HG03139 (cell line): ENCODE results near the gene GPAT3.
A peak's percentile ranks its signal among the peaks of the same experiment; 100 is the strongest.
"Not testable (repeated sequence)": the region's sequence is repeated elsewhere in the genome, so short reads cannot be mapped to it uniquely, and the experiment has no call there.

Source experiments
- ATAC-seq: cut with Tn5 transposase; IDR thresholded peaks from one replicate; pipeline ENCODE4 v1.9.1; 2021; ENCODE audit not compliant: unreplicated experiment

The GPAT3 gene

DNA sequence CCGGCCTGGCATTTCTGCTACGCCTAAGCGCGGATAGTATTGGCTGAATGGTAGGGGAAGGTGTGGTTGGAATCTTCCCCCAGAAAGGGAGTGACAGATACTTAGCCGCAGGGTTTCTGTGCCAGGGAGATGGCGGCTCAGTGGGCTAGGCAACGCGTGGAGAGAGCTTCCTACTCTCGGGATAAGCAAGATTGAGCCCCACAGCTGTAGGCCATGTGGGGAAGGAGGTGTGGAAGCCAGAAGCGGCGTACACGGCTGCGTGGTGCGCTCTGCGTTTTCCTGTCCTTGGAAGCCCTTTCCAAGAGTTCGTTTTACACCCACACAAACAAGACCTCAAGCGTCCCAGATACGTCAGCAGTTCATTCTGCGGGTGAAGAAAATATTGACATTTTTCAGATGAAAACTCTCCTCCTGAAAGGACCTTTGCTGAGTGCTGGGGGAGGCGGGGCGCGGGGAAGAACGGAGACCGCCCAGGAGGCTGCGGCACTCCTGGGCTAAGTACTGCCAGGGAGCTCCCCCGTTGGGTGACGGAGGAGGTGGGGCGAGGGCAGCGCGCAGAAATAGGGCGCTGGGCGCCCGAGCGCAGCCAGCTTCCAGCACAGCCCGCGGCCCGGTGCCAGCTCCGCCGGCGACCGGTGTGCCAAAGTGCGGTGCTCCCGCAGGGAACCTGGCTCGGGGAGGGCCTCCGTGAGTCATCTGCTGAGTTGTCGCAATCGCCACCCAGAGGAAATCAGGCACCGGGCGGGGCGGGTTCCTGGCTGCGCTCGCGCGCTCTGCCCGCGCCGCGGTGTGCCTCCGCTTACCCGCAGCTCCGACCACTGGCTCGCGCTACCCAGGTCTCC, at the start of gene GPAT3:
GPAT3 (plus strand) TSS at position 589 of the 842 bp plus-strand sequence. CDS start 515 bp downstream, outside the sequence.
- ATAC-seq, result peak; percentile 67

DNA sequence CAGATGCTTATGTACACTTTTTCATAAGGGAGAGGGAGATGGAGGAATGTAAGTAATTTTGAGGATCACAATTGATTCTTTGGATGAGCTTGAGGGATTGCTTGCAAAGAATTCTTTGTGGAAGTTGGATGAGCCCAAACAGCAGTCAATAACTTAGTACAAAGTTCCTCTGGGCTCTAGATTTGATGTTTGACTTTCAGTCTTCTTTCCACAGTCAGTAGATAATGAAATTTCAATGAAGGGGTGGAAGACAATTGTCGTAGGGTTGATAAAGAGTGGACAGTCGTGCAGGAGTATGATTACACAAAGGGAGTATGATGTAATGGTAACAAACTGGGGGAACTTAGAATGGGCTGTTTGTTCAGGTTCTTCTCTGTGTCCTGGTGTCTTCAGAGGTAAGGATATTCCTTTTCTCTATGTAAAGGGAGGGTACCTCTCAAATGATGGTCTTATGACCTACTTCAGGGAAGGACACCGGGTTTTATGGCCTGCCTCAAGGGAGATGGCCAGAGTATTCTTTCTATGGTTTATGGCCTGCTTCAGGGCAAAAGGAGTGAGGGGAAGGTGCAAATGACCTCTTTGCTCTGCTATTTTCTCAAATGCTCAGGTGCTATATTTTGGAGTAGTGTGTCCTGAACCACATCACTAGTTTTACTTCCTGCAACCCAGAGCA, 49.3 kb upstream of the GPAT3 start:
- no peak for ATAC-seq

DNA sequence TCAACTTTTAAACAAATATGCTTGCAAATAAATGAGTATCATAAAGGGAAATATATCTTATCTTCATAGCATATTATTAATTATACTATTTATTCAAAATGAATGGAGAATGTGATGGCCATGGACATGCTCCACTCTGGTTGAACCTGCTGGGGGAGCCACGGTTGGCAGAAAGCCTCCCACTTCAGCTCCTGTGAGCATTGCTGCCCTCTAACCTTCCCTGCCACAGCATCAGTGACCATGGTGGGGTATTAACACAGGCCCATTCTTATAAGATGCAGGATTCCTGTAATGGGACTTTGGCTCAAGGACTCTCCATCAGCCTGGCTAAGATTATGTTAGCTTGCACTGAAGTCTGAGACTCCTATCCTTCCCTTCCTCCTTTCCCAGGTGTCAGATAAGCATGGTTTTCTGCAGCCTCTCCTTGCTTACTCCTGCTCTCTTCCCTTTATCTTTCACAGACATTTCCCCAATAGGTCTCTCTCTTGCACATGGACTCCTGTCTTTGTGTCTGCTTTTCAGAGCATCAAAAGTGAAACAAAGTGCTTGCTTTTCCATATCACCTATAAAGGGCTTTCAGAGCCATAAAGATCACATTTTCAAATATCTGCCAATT, 46.1 kb upstream of the GPAT3 start:
- ATAC-seq, result no peak

DNA sequence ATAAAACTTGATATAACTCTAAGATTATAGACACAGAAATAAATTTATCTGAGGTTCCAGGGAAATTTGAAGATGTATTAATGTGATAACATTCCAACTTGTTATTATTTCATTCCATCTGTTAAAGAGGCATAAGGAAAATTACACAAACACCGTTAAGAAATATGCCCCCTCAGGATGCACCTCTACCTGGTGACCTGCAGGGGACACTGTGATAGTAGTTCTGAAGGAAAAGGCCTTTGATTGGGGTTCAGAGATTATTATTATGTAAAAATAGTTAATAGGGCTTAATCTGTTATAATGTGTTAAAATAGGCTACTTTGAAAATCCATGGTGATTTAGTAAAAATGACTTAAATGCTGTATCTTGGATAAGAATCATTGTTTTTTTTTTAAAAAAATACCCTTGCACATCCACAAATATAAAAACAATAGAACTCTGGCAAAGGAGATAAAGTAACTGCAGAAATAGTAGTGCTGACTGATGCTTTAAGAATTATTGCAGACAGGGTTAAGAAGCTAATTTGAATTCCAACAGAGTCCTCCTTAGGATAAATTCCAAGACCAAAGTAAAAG, 44.9 kb upstream of the GPAT3 start:
- ATAC-seq, result no peak

DNA sequence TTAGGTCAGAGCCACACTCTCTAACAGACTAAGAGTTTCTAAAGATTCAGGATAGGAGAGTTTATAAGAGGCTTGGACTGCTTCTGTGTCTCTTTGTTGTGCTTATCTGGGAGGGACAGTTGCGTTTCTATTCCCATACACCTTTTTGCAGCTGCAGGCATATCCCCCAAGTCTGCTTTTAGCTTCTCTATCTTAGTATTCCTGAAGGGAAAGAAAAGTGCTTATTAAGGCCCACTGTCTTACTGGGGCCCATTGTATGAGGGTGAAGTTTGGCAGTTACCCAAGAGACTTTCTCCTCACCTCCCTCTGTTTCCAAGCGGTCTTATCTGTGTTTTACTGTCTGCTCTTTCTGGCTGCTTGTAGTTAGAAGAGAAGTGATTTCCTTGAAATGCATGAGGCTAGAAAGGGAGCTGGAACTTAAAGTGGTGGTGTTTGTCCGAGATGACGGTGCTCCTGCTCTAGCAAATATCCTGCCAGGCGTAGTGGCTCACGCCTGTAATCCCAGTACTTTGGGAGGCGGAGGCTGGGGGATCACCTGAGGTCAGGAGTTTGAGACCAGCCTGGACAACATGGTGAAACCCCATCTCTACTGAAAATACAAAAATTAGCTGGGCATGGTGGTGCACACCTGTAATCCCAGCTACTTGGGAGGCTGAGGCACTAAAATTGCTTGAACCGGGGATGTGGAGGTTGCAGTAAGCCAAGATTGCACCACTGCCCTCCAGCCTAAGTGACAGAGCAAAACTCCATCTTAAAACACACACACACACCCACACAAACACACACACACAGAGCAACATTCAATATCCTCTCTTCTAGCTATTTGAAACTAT, 39.6 kb upstream of the GPAT3 start:
- ATAC-seq, result not testable (repeated sequence)

DNA sequence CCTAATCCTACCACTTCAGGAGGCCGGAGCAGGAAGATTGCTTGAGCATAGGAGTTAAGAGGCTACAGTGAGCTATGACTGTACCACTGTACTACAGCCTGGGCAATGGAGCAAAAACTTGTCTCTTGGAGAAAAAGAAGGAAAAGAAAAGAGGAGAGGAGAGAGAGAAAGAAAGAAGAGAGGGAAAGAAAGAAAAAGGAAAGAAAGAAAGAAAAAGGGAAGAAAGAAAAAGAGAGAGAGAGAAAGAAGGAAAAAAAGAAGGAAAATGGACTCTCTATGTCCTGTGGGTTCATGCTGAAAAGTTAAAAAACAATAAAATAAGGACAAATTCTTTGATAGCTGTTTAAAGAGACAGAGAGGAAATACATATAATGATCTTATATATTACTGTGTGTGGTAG, 37.7 kb upstream of the GPAT3 start:
- ATAC-seq, result no peak

DNA sequence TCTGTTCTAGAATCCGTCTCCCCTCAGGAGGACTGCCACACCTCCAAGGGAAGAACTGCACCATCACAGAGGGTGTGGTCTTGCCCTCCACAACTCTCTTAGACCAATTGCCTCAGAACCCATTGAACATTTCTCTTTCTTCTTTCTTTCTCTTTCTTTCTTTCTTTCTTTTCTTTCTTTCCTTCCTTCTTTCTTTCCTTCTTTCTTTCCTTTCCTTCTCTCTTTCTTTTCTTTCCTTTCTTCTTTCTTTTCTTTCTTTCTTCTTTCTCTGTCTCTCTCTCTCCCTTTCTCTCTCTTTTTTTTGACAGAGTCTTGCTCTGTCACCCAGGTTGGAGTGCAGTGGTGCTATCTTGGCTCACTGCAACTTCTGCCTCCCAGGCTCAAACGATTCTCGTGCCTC, 34.2 kb upstream of the GPAT3 start:
- ATAC-seq, result not testable (repeated sequence)

DNA sequence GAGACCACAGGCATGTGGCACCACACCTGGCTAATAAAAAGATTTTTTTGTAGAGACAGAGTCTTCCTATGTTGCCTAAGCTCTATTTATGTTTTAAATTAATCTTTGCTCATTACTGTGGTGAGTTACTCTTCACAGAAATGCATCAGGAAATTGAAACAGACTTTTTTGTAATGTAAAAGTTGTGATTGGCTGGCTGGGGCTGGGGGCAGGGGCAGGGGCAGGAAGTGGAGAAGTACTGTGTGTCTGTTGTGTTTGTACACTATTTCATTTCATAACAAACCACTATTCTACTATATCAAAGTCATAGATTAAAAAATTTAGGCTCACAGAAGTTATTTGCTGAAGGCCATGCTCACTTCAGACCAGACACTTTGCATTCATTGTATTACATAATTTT, 31.9 kb upstream of the GPAT3 start:
- no peak for ATAC-seq

DNA sequence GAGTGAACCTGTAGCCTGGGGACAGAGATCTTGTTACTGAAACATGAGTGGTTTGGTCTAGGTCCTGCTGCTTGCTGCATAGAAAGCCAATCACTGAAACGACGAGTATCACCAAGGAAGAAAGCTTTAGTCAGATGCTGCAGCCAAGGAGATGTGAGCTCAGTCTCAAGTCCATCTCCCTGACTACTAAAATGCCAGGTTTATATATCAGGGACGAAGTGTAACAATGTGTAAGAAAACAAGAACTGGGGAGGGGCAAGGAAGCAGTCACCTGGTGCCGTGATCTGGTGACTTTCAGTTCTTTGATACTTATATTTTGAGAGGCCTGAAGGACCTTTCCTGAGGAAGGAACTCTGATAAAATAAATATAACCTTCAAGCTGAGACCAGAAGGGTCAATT, 31.4 kb upstream of the GPAT3 start:
- ATAC-seq, result no peak

DNA sequence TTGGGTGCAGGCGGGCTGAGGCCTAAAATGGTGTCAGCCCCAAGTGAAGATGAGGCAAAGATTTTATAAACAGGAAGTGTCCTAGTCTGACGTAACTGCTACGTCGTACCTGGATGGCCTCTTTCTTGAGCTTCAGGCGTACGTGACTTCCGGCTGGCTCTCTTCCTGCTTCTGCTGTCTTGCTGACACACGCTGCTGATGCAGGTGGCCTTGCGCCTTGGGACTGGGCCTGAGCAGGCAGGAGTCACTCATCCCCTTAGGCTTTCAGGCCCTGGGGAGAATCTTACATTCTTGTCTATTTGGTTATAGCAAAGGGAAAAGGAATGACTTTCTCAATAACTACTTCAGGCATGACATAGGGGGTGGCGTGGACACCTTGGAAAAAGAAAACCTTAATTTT, 30.9 kb upstream of the GPAT3 start:
- no peak for ATAC-seq

DNA sequence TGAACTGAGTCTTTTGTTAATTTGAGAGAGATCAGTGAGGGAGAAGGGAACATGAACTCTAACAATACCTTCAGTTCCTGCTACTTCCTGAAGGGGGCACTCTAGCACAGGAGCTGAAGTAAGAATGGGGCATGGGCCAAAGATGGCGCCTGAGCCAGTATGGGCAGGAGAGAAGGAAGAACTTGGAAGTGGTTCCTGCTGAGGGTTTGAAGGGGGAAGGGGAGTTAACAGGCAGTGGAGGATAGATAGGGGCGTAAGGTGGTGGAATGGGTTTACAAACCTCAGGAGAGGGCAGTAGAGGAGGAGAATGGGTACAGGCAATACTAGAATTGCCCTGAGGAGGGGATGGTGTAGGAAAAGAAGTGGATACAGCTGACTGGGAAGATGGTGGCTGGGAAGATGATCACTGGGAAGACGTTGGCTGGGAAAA, 26.7 kb upstream of the GPAT3 start:
- ATAC-seq, result not testable (repeated sequence)

DNA sequence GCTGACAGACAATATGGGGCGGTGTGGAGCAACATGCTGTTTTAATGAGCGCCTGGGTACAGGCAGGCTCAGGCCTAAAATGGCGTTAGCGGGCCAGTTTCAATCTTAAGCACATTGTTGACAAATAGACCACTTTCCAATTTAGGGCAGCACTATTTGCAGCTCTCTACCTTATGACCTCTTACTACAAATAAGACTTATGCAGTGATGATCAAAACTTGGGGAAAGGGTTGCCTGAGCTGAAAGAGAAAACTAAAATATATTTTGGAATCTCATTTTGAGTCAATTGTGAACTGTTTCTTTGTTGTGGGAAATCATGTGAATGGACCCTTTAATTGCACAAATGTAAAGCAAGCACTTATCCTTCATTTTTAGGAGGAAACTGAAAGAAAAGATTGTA, 25.5 kb upstream of the GPAT3 start:
- ATAC-seq, result no peak

DNA sequence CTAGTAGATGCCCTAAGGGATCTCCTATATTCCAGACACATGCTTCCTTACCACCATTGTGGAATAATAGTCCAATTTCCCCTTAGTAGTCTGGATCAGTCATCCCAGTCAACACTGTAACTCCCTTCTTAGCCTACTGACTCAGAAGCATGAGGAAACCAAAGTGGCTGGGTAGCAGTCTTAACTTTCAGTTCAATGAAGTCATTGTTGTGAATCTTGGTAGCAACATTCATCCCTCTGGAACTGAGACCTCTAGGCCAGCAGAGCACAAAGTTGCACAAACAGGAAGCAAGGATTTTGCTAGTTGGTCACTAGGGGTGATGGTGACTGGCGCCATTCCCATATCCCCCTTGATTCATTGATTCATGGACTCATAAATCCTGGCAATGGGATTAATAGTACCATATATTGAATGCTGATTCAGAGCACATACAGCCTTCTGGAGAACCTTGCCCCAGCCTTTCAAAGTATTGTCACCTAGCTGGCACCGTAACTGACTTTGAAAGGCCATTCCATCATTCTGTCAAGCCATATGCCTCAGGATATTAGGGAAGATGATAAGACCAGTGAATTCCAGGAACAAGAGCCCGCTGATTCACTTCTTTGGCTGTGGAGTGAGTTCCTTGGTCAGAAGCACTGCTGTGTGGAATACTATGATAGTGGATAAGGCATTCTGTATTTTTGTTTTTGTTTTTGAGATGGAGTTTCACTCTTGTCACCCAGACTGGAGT, 19.7 kb upstream of the GPAT3 start:
- no peak for ATAC-seq

DNA sequence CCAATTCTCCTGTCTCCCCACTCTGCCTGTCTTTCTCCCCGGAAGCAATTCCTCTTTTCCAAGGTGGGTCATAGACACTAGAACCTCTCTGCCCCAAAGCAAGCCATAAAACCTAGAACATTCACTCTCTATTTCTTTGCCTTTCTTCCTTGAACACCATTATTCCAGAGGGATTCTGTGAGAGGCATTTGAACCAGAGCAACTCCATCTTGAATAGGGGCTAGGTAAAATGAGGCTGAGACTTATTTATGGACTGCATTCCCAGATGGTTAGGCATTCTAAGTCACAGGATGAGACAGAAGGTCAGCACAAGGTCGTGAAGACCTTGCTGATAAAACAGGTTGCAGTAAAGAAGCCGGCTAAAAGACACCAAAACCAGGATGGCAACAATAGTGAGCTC, 13.7 kb upstream of the GPAT3 start:
- no peak for ATAC-seq

DNA sequence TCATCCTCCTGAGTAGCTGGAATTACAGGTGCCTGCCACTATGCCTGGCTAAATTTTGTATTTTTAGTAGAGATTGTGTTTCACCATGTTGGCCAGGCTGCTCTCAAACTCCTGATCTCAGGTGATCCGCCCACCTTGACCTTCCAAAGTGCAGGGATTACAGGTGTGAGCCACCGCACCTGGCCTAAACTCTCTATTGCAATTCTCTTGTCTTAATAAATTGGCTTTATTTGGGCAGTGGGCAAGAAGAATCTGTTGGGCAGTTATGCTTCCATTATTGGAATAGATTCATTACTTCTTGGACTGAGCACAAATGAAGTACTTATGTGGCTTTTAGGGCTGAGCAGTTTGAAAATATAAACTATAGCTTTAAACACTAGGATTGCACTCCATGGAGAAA, 8.2 kb upstream of the GPAT3 start:
- ATAC-seq, result no peak

DNA sequence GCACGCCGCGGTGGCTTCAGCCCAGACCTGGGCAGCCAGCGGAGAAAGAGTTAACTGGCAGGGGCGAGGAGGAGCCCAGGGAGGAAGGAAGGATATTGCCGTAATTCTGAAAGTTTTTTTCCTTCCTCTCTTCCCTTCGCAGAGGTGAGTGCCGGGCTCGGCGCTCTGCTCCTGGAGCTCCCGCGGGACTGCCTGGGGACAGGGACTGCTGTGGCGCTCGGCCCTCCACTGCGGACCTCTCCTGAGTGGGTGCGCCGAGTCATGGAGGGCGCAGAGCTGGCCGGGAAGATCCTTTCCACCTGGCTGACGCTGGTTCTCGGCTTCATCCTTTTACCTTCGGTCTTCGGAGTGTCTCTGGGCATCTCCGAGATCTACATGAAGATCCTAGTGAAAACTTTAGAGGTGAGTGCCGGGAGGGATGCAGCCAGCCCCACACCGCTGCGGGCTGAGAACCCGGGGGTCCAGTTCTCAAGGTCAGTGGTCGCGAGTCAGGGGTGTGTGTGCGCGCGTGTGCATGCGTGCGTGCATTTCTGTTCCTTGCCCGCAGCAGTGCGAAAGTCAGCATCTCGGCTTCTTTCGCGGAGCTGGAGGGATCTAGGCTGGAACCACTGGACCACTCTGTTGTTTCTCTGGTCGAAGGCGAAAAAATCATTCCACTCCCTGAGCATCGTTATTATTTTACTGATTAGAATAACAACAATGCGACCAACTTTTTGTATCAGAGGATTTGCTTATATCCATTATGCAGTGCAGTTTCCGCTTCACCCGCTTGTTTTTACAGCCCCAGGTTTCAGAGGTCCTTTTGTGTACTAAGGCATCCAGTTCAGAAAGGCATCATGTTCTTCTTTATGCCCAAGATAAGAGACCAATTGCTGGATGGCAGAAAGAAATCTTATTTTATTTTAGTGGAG, 709 bp downstream of the GPAT3 start:
- ATAC-seq, result peak; percentile 18

DNA sequence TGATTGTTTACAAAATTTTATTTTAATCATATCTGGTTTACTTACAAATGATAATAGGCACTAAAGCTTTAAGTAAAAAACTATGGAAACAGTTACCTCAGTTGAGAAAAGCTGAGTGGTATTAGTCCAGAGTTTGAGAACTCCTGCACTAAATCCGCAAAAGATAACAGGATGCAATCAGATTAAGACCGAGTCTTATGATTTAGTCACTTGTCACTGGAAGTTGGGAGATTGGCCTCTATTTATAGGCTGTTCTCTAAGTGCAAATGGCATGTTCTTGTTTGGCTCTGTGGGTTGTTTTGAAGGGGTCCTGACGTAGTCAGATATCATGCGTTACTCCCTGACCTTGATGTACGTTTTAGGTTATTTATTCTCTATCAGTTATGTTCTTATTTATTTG, 6.3 kb downstream of the GPAT3 start:
- ATAC-seq, result no peak

DNA sequence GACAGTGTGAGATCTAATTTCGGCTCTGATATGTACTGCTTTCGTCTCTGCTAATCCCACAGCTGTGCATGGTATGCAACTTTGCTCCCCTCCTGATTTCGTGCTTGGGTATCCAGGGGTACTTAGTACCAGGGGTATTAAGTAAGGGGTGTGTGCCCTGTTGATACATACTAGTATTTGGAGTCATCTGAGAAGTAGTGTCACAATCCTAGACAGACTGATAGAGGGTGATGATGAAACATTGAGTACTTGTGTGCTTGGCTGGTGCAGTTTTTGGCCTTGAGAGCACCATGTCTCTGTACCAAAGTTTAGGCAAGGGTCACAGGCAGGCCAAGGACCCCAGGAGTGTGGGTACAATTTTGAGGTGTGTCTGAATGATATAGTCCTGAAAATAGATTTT, 10.9 kb downstream of the GPAT3 start:
- ATAC-seq, result no peak
